HepG2 (cell line): ENCODE measurements around the gene BAMBI. TPM values are rescaled to one million over a fixed set of nuclear protein-coding genes. Genes with fewer than 3 reads are reported as not detected.

Source experiments
- ATAC-seq: fragments of 200-7000 bp; cut with Tn5 transposase; 3 replicates; pipeline ENCODE4 v1.9.1; 2020; ENCODE audit warnings: mild to moderate bottlenecking, moderate library complexity
- BruUV-seq: library from RNA; stranded (reverse); fragments of 400-500 nt; replicated peaks from 2 replicates; lab custom pipeline; 2021; lab: Mats Ljungman, UMichigan
- CTCF ChIA-PET: fragments of 300-600 bp; formaldehyde crosslinking; extraction: SDS; loops from one replicate; lab custom pipeline; 2021; ENCODE audit warnings: low total read pairs, inconsistent platforms, low intra/inter-chr PET ratio; lab: Yijun Ruan, JAX
- POLR2A ChIA-PET: fragments of 350-600 bp; sonication (Branson Sonifier 250); formaldehyde crosslinking; loops from one replicate; lab custom pipeline; 2020; ENCODE audit warnings: antibody characterized with exemption, inconsistent platforms; lab: Yijun Ruan, JAX
- DNase-seq: peaks from one replicate; pipeline ENCODE4 v3.0.0-alpha.2; 2015; ENCODE audit warnings: low spot score
- FAIRE-seq: peaks from 3 replicates; lab custom pipeline; 2011; peaks lifted over from hg19 to GRCh38; lab: Jason Lieb, UNC
- H2AFZ ChIP-seq: one replicate; pipeline ENCODE4 v1.6.1; 2011; ENCODE audit warnings: low read length, inconsistent platforms
- H3K27ac ChIP-seq: fragments of 300-600 bp; 3 replicates; pipeline ENCODE4 v1.8.0; 2011; ENCODE audit warnings: mixed run types, mild to moderate bottlenecking, mixed read lengths, low read length, inconsistent platforms; ENCODE audit not compliant: insufficient read depth; ENCODE audit errors: extremely low read length
- H3K27me3 ChIP-seq, 2 experiments: fragments of 200-600 bp in 1 of 2; 2 replicates in 1 of 2; 3 replicates in 1 of 2; pipeline versions ENCODE4 v1.6.0 to v1.8.0; 2011; ENCODE audit warnings: low read length in 2 of 2, mild to moderate bottlenecking in 2 of 2, moderate library complexity in 2 of 2, inconsistent platforms in 1 of 2; ENCODE audit not compliant: insufficient read depth in 2 of 2, control insufficient read depth in 1 of 2
- H3K36me3 ChIP-seq, 2 experiments: fragments of 200-600 bp in 1 of 2; replicated peaks in 1 of 2; 2 replicates in 1 of 2; 3 replicates in 1 of 2; pipeline versions ENCODE4 v1.5.1 to v1.8.0; 2011; ENCODE audit warnings: low read length in 2 of 2, inconsistent platforms in 1 of 2; ENCODE audit not compliant: insufficient read depth in 2 of 2, control insufficient read depth in 1 of 2
- H3K4me1 ChIP-seq: 2 replicates; pipeline ENCODE4 v1.5.1; 2012; ENCODE audit warnings: low read length, inconsistent platforms; ENCODE audit not compliant: insufficient read depth
- H3K4me2 ChIP-seq: 2 replicates; pipeline ENCODE4 v1.6.0; 2011; ENCODE audit warnings: low read depth, low read length, inconsistent platforms
- H3K4me3 ChIP-seq, 3 experiments: fragments of 200-600 bp in 1 of 3; sonication (generic), shearing (Covaris generic) in 1 of 3; replicated peaks in 1 of 3; 2 replicates each; pipeline ENCODE4 v1.5.1; 2011 to 2016; ENCODE audit warnings: low read length in 3 of 3, inconsistent platforms in 2 of 3, low read depth in 2 of 3, mild to moderate bottlenecking in 2 of 3, control low read depth in 1 of 3, mixed read lengths in 1 of 3; ENCODE audit not compliant: insufficient read depth in 1 of 3
- H3K79me2 ChIP-seq: one replicate; pipeline ENCODE4 v1.6.1; 2011; ENCODE audit warnings: low read length, inconsistent platforms; ENCODE audit not compliant: insufficient read depth
- H3K9ac ChIP-seq: 2 replicates; pipeline ENCODE4 v1.6.0; 2011; ENCODE audit warnings: mild to moderate bottlenecking, low read depth, low read length, inconsistent platforms; ENCODE audit not compliant: insufficient read depth
- H3K9me3 ChIP-seq: 2 replicates; pipeline ENCODE4 v1.5.1; 2012; ENCODE audit warnings: mild to moderate bottlenecking, low read length
- H4K20me1 ChIP-seq: 2 replicates; pipeline ENCODE4 v1.6.0; 2011; ENCODE audit warnings: inconsistent platforms, mild to moderate bottlenecking, low read length, moderate library complexity; ENCODE audit not compliant: insufficient read depth
- ATF1 ChIP-seq: IDR thresholded peaks from 2 replicates; pipeline ENCODE4 v1.6.1; 2016; ENCODE audit warnings: mild to moderate bottlenecking, control low read depth
- FOXM1 ChIP-seq: sonication (generic); formaldehyde crosslinking; IDR thresholded peaks from 2 replicates; pipeline ENCODE4 v1.5.0; 2020; ENCODE audit warnings: missing genetic modification reagents
- HOXA3 ChIP-seq: sonication (generic); formaldehyde crosslinking; IDR thresholded peaks from 2 replicates; pipeline ENCODE4 v1.5.0; 2020; ENCODE audit warnings: missing genetic modification reagents
- IRF9 ChIP-seq: sonication (generic); formaldehyde crosslinking; IDR thresholded peaks from 2 replicates; pipeline ENCODE4 v1.8.0; 2022; ENCODE audit warnings: missing genetic modification reagents, mild to moderate bottlenecking, borderline replicate concordance
- KLF15 ChIP-seq: sonication (generic); formaldehyde crosslinking; IDR thresholded peaks from 2 replicates; pipeline ENCODE4 v1.8.1; 2023; ENCODE audit warnings: borderline replicate concordance, mild to moderate bottlenecking, inconsistent platforms, missing genetic modification reagents, mixed read lengths
- MTERF4 ChIP-seq: sonication (generic); formaldehyde crosslinking; IDR thresholded peaks from 2 replicates; pipeline ENCODE4 v1.8.0; 2023; ENCODE audit warnings: mild to moderate bottlenecking, missing genetic modification reagents
- NCOA1 ChIP-seq: sonication (generic); formaldehyde crosslinking; IDR thresholded peaks from 2 replicates; pipeline ENCODE4 v1.9.0; 2021; ENCODE audit warnings: missing genetic modification reagents
- SOX5 ChIP-seq: IDR thresholded peaks from 2 replicates; pipeline ENCODE4 v1.6.1; 2016; ENCODE audit warnings: borderline replicate concordance
- ZBTB8A ChIP-seq: sonication (generic); formaldehyde crosslinking; IDR thresholded peaks from 2 replicates; pipeline ENCODE4 v1.4.0; 2020; ENCODE audit warnings: mild to moderate bottlenecking, low read depth, missing genetic modification reagents, borderline replicate concordance
- ZFP90 ChIP-seq: sonication (generic); formaldehyde crosslinking; IDR thresholded peaks from 2 replicates; pipeline ENCODE4 v1.8.0; 2022; ENCODE audit warnings: missing genetic modification reagents, mild to moderate bottlenecking, inconsistent platforms, borderline replicate concordance
- ZMYM3 ChIP-seq: sonication (generic); formaldehyde crosslinking; IDR thresholded peaks from 2 replicates; pipeline ENCODE4 v1.5.1; 2020; ENCODE audit warnings: mild to moderate bottlenecking, missing genetic modification reagents
- ZNF12 ChIP-seq: sonication (generic); formaldehyde crosslinking; IDR thresholded peaks from 2 replicates; pipeline ENCODE4 v1.5.0; 2020; ENCODE audit warnings: missing genetic modification reagents
- ZNF44 ChIP-seq: sonication (generic); formaldehyde crosslinking; IDR thresholded peaks from 2 replicates; pipeline ENCODE4 v1.5.1; 2020; ENCODE audit warnings: mild to moderate bottlenecking, missing genetic modification reagents
- ZNF543 ChIP-seq: sonication (generic); formaldehyde crosslinking; IDR thresholded peaks from 2 replicates; pipeline ENCODE4 v1.4.0; 2020; ENCODE audit warnings: mild to moderate bottlenecking, missing genetic modification reagents
- ZNF83 ChIP-seq: sonication (generic); formaldehyde crosslinking; IDR thresholded peaks from 2 replicates; pipeline ENCODE4 v1.4.0; 2020; ENCODE audit warnings: missing genetic modification reagents, mild to moderate bottlenecking, borderline replicate concordance
- WGBS: methylation state at CpG from one replicate; pipeline ENCODE4 v1.1.6; 2017; ENCODE audit warnings: low lambda C conversion rate; 5-methylcytosine and 5-hydroxymethylcytosine counted together
- in situ Hi-C: cut with HindIII; loops from 2 replicates; pipeline ENCODE4 v1.10.0; 2017; ENCODE audit warnings: low pct_unique_long_range_greater_than_20kb; ENCODE audit not compliant: extremely low pct_ligation_motif_present
- intact Hi-C: fragments of 100-400 bp; cut with micrococcal nuclease; formaldehyde crosslinking; loops from one replicate; pipeline ENCODE4 v1.10.0; 2022; ENCODE audit not compliant: unreplicated experiment
- polyA plus RNA-seq, 8 experiments: library from polyadenylated mRNA; depleted of rRNA in 3 of 8; stranded (reverse) in 7 of 8; unstranded in 1 of 8; fragments of >200 nt; fragmentation: Illumina TruSeq in 4 of 8; extraction: Trizol in 4 of 8; gene quantifications; 2 replicates each; pipeline versions ENCODE4 v1.2.1 to v1.2.3, GENCODE V29; 2011 to 2016; ENCODE audit warnings: low read depth in 4 of 8, missing spikeins in 1 of 8, mixed read lengths in 1 of 8; ENCODE audit not compliant: insufficient read depth in 1 of 8
- total RNA-seq, 5 experiments: library from RNA; depleted of rRNA; stranded (reverse); fragments of >200 nt; fragmentation: Illumina TruSeq; extraction: Trizol; gene quantifications; 2 replicates each; pipeline ENCODE4 v1.2.3, GENCODE V29; 2016; ENCODE audit warnings: low read depth in 1 of 5

Gene BAMBI
- total and polyA plus RNA-seq, 2 of the 13 experiments (the other 11 are each of a cell fraction or from before 2014, with no cell fraction given): 12.0 to 23.6 TPM

- intact Hi-C loops: loop anchor here (5.0 kb wide), 1 partner anchor 643 kb away; no protein-coding TSS in a partner anchor
- no peak overlapping the region for H3K4me3 ChIP-seq
- H3K27ac ChIP-seq: no peak overlapping the region
- H3K9ac ChIP-seq: no peak overlapping the region
- H4K20me1 ChIP-seq: peaks cover 15% of the 10 kb centered on the region
- ATAC-seq (no peak), DNase-seq (no peak), FAIRE-seq (no peak)
- 0% methylated on average over 3 of the region's 3 CpGs for WGBS
- H3K36me3 ChIP-seq: no peaks in the 10 kb centered on the region
- BruUV-seq: no TSS peak
- peaks cover 1 to 34% of the 10 kb centered on the region in 2 experiments; a peak in 4 of 5 replicates for H3K27me3 ChIP-seq
- H2AFZ ChIP-seq: no peak overlapping the region
- in situ Hi-C loops: loop anchor here (5.0 kb wide), 1 partner anchor 318 kb away; no protein-coding TSS in a partner anchor
- ChIA-PET CTCF (no interaction called here), POLR2A (no interaction called here)
- no peaks in the 10 kb centered on the region for H3K9me3 ChIP-seq
- no peak for TF ChIP-seq ZFP90
- no peak for TF ChIP-seq ZMYM3 (CRISPR knock-in tag)
- TF ChIP-seq IRF9 (CRISPR knock-in tag): no peak
- TF ChIP-seq ZNF543 (CRISPR knock-in tag): no peak
- TF ChIP-seq NCOA1 (CRISPR knock-in tag): no peak
- no peak for TF ChIP-seq ZNF44 (CRISPR knock-in tag)
- no peak for TF ChIP-seq ZNF12 (CRISPR knock-in tag)
- no peak for TF ChIP-seq ZNF83 (CRISPR knock-in tag)
- TF ChIP-seq ATF1 (CRISPR knock-in tag): no peak
- no peak for TF ChIP-seq ZBTB8A (CRISPR knock-in tag)
- no peak for TF ChIP-seq FOXM1 (CRISPR knock-in tag)
- no peak for TF ChIP-seq KLF15 (CRISPR knock-in tag)
- no peak for TF ChIP-seq SOX5 (CRISPR knock-in tag)
- no peak for TF ChIP-seq MTERF4
- TF ChIP-seq HOXA3 (CRISPR knock-in tag): no peak
- peaks cover 24% of the 10 kb centered on the region for H3K79me2 ChIP-seq
- H3K4me1 ChIP-seq: peaks cover 8% of the 10 kb centered on the region; the same call in 1 of the 2 replicates
- H3K4me2 ChIP-seq: no peak overlapping the region
These were observed 2.5 kb upstream of the BAMBI start for GRCh38 chr10:28674782-28675181.
